NCI-H1092 treated with DMSO at 0.1 percent for 48 hours (cell line): ENCODE measurements around the gene AKAP3.

Source experiments
- DNase-seq: peaks from one replicate; lab custom pipeline; 2025; lab: John Stamatoyannopoulos, UW

The AKAP3 gene

DNA sequence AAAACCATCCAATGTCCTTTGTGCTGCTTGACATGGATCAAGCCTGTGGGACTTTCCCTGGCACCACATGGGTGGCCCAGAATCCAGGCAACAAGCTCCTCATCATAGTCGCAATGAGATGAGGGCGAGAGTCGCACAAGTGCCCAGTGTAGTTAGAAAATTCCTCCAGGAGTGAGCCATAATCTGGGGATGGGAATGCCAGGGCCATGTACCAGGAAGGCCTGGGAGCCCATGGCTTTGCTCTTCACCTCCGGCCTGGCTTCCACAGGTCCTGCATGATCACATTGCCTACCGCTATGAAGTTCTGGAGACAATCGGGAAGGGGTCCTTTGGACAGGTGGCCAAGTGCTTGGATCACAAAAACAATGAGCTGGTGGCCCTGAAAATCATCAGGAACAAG, 53.0 kb downstream of the AKAP3 start:
- DNase-seq: no peak

DNA sequence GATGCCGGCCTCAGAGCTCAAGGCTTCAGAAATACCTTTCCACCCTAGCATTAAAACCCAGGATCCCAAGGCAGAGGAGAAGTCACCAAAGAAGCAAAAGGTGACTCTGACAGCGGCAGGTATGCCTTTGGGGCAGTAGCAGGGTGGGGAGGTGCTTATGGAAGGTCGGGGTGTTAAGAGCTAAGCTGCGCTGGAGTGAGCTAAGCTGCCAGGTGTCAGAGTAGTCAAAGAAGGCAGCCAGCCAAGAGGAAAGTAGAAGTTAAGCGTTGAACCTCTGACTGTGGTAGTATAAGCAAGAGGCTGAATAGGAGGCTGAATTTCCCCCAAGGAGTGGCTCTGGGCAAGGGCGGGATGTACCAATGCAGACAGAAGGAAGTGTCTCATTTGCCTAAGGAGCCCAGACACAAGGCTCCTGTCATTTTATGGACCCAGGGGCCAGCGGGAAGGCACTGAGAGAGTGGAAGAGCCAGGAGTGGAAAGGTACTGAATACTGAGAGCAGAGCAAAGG, 57.6 kb downstream of the AKAP3 start:
- no peak for DNase-seq

DNA sequence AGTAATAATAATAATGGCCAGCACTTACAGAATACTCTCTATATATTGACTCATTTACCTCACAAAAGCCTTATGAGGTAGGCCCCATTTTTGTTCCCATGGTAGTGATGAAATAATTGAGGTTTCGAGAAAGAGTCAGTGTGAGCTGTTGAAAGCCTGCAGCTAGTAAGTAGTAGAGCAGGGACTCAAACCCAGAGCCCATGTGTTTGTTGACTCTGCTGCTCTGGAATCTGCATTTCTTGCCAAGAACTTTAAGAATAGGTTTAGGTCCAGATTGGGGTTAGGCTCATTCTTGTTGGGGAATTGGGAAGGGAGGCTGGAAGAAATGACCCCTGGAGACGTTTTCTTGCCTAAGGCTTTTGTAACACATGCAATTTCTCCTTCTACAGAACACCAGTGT, 58.9 kb downstream of the AKAP3 start:
- DNase-seq: no peak

DNA sequence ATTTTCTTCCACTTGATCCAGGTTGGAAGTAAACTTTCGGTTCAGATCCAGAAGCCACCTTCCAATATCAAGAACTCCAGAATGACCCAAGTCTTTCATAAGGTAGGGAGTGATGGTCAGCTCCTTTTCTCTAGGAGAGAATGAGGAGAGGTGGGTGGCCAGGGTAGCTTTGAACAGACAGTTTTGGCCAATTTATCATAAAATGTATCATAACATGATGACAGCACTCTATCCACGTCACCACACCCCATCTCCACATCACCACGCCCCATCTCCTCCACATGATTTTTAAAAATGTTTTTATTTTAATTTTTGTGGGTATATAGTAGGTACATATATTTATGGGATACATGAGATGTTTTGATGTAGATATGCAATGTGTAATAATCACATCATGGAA, 59.9 kb downstream of the AKAP3 start:
- no peak for DNase-seq

DNA sequence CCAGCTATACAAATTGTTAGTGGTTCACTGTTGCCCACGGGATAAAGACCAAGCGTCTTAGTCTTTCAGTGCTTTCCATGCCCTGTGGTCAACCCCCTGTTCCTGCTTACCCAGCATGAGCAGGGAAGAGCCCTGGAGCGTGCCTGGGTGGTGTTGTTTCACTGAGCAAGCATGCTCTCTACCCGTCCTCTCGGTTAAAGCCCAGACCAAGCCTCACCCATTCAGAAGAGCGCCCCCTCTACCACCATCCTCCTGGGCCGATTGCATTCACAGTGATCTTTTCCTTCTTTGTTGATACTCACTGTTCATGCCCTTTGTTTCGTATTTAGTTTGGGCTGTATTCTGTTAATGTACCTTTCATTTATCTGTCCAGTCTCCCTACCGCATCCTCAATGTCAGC, 61.7 kb downstream of the AKAP3 start:
- DNase-seq: no peak

DNA sequence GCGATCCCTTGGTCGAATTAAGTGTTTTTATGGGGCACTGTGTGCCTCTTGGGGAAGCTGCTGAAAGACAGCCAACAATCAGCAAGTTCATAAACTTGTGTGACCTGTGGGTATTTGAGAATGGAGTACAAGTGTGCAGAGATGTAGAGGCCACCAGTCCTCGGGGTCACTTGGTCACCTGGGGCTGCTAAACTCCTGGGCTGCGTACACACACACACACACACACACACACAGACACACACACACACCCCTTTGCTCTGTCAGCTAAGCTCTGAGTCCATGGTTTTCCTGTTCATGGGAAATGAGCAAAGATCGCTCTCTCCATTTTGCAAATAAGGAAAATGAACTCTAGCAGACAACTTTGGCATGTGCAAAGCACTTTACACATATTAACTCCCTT, 62.4 kb downstream of the AKAP3 start:
- DNase-seq: no peak

DNA sequence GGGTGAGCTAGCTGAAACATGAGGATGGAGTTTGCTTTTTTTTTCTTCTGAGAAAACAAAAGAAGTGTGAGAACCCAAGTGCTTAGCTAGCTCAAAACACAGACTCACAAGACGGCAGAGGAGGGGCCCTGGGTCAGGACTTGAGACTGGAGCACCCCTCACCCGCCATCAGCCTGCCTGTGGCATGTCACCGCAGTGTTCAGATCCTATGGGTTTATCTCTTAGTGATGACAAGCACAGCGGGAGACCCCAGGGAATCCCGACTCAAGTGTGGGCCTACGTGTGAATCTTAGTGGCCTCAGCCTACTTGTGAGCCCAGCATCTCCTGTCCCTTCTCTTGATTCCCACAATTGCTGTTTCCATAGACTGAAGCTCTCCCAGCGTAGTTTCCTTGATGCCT, 64.0 kb downstream of the AKAP3 start:
- no peak for DNase-seq

DNA sequence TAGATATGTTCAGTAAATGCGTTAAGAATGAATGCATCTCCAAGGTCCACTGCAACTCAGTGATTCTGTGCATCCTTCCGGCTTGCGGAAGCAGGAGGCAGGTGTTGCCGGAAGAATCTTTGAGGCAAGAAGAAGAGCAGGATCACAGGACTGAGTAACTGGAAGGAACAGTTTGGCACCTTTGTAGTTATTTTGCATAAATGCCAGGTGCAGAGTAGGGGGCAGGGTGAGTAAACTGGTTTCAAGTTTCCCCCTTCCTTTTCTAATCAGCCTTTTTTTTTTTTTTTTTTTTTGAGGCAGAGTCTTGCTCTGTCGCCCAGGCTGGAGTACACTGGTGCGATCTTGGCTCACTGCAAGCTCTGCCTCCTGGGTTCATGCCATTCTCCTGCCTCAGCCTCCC, 64.6 kb downstream of the AKAP3 start:
- DNase-seq: no peak

DNA sequence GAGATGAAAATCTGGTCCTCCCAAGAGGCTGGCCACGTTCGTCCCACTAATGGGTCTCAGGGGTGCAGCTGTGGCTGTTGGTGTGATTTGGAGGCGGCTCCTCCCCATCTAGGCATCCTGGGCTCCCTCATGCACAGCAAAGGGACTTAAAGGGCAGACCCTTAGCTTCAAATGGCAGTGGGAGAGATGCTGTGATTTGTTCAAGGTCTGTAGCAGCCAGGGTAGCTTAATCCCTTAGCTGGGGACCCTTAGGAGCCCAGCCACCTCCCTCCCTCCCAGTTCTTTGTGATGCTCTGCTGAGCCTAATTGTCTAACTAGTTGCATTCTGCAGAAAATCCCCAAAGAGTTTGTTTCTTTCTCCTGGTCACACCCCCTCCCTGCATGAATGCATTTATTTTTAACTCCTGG, 68.6 kb downstream of the AKAP3 start:
- no peak for DNase-seq

DNA sequence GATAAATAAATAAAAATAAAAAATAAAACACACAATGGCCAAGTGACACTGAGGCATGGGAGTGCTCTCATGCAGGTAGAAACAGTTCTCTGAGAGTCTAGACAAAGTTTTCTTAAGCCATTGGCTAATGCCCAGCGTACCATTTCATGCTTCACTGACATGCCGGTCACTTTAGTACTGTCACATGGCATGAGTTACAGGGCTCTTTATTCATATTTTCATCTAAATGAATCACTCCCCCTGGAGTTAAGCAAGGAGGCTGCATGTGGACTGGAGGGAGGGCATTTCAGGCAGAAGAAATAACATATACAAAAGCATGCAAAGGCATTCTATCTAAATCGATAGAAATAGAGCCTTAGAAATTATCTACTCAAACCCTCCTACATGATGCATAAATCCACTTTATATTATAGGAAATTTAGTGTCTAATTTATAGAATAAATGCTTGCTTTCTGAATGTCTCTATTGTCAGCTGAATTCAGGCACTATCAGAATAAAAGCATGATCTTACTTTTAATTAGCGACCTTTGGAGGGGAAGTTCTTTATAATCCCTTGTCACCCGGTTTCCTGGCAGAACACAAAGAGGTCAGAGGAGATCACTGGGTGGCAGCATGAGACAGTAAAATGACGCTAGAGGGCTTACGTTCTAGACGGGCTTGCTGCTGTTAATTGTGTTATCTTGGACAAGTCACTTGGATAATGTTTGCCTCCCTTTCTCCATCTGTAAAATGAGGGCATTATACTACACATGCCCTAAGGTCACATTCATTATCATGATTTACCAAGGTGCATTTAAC, 69.3 kb downstream of the AKAP3 start:
- peak; percentile 16 for DNase-seq

DNA sequence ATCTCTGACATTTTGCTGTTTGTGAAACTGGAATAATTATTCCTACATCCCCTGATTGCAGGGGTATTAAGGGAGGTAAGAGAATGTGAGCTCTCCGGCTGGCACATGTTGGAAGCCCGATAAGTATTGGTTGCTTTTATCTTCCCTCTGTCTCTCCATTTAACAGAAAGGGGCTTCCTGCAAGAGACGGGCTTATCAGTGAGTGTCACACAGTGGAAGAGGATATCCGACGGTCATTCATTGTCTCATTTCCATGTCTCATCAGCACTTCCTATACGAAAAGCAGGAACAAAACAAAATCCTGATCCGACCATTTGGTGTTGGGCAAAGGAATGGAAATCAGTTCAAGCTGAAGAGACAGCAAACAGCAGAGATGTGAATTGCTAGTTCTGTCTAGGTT, 76.2 kb downstream of the AKAP3 start:
- DNase-seq: no peak

DNA sequence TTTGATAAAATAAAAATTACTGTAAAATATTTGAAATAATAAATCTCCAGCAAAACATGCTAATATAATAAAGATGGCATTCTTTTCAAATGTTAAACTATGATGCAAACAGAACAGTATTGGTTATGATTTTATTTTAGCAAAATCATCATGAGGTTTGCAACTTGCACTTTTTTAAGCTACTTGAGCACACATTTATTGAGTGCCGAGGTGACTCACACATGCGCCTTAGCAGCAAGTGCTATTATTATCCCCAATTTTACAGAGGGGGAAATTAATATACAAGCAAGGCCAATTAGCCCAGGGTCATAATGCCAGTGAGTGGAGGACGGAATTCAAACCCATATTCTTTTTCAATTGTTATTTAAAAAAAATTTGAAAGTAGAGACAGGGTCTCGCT, 79.6 kb downstream of the AKAP3 start:
- DNase-seq: no peak

DNA sequence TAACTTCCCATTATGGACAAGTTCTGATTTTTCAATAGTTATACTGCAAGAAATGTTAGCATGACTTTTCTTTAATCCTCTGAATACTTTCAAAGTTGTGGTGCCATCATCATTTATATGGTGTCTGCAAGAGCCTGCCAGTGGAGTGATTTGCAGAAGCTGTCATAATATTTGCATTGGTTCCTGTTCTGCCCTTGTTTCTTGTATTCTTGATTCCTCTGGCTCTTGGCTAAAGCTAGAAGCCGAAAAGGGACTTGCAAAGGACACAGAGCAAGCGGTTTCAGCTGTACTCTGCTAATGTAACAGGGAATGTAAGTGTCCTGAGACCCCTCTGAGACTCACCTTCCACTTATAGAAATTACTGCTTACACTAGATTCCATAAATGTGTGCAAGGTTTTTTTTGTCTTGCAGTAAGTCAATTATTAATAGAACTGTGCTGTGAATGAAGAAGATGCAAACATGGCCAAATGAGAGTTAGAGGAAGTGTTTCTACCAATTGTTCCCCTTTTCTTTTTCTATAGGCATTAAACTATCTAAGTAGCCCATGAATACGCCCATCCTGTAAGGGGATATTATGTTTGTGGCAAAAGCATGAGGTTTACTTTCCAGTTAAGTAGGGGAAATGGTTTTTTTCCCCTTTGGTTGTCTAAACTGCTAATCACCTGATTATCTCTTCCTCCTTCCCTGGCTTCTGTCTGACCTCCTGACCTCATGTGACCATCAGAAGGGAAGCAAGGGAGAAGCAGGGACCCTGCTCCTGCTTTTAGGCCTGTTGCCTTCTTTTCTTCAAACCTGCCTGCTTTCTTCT, 81.6 kb downstream of the AKAP3 start:
- DNase-seq: no peak

DNA sequence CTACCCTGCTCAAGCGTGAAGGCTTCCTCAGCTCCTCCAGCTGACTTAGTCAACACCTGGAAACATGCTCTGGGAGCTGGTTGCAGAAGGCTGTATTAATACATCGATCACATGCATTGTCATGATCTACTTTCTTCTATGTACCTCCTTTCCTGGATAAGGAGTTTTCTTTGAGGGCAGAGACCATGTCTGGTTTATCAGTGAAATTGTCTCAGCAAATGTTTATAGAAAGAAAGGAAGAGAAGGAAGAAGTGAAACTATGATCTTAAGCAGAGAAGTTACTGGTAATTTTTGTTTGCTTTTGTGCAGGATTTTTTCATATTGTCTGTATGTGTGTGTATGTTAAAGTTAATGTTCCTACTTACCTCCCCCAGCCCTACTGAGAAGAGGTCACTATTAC, 82.4 kb downstream of the AKAP3 start:
- no peak for DNase-seq
